GM12878 (cell line): ENCODE measurements around the gene PITPNC1. TPM values are rescaled to one million over a fixed set of nuclear protein-coding genes. Genes with fewer than 3 reads are reported as not detected.

Experiments used
- ATAC-seq: fragments of 200-7000 bp; cut with Tn5 transposase; 3 replicates; pipeline ENCODE4 v1.9.1; 2020; ENCODE audit warnings: mild to moderate bottlenecking, moderate library complexity
- BruUV-seq: library from RNA; stranded (reverse); fragments of 400-500 nt; replicated peaks from 2 replicates; lab custom pipeline; 2021; lab: Mats Ljungman, UMichigan
- CTCF ChIA-PET: fragments of 300-600 bp; sonication (Branson Sonifier 250); formaldehyde crosslinking; extraction: SDS; loops from one replicate; lab custom pipeline; 2021; ENCODE audit warnings: inconsistent platforms; lab: Yijun Ruan, JAX
- POLR2A ChIA-PET: fragments of 350-600 bp; formaldehyde crosslinking; extraction: SDS; loops from one replicate; lab custom pipeline; 2021; ENCODE audit warnings: inconsistent platforms; lab: Charles Lee
- RAD21 ChIA-PET: fragments of 300-600 bp; sonication (Branson Sonifier 250); formaldehyde crosslinking; loops from one replicate; lab custom pipeline; 2023; ENCODE audit warnings: antibody characterized with exemption; ENCODE audit not compliant: unreplicated experiment; lab: Charles Lee
- SMC1A ChIA-PET: fragments of 300-600 bp; sonication (Branson Sonifier 250); formaldehyde crosslinking; loops from one replicate; lab custom pipeline; 2023; ENCODE audit not compliant: unreplicated experiment, uncharacterized antibody; lab: Charles Lee
- DNase-seq: peaks from one replicate; pipeline ENCODE4 v3.0.0-alpha.2; 2011; ENCODE audit warnings: low read depth, low spot score
- FAIRE-seq: peaks from 3 replicates; lab custom pipeline; 2011; peaks lifted over from hg19 to GRCh38; lab: Jason Lieb, UNC
- H2AFZ ChIP-seq: 2 replicates; pipeline ENCODE4 v1.6.0; 2011; ENCODE audit warnings: low read depth, low read length, control low read depth; ENCODE audit not compliant: control insufficient read depth
- H3K27ac ChIP-seq: 2 replicates; pipeline ENCODE4 v1.5.1; 2011; ENCODE audit warnings: control low read depth; ENCODE audit not compliant: control insufficient read depth, insufficient read depth
- H3K27me3 ChIP-seq, 2 experiments: replicated peaks in 1 of 2; 2 replicates each; pipeline versions ENCODE4 v1.6.0 to v1.6.1; 2011; ENCODE audit warnings: low read length in 1 of 2; ENCODE audit not compliant: control insufficient read depth in 2 of 2, insufficient read depth in 2 of 2
- H3K36me3 ChIP-seq, 2 experiments: 2 replicates each; pipeline ENCODE4 v1.5.1; 2011; ENCODE audit warnings: low read length in 1 of 2; ENCODE audit not compliant: control insufficient read depth in 2 of 2, insufficient read depth in 2 of 2
- H3K4me1 ChIP-seq: 2 replicates; pipeline ENCODE4 v1.6.1; 2011; ENCODE audit warnings: mild to moderate bottlenecking, low read length, moderate library complexity, mixed read lengths; ENCODE audit not compliant: control insufficient read depth, insufficient read depth
- H3K4me2 ChIP-seq: 2 replicates; pipeline ENCODE4 v1.6.0; 2011; ENCODE audit warnings: control low read depth; ENCODE audit not compliant: control insufficient read depth, insufficient read depth
- H3K4me3 ChIP-seq: fragments of 200-600 bp; sonication (generic); 2 replicates; pipeline ENCODE4 v1.5.1; 2016
- H3K79me2 ChIP-seq: 2 replicates; pipeline ENCODE4 v1.6.0; 2011; ENCODE audit warnings: low read length; ENCODE audit not compliant: control insufficient read depth, insufficient read depth
- H3K9ac ChIP-seq: 2 replicates; pipeline ENCODE4 v1.8.0; 2011; ENCODE audit warnings: low read length, control low read depth, mixed read lengths; ENCODE audit not compliant: control insufficient read depth, insufficient read depth
- H3K9me3 ChIP-seq: replicated peaks from 3 replicates; pipeline ENCODE4 v1.5.1; 2011; ENCODE audit warnings: mild to moderate bottlenecking, low read length; ENCODE audit not compliant: control insufficient read depth, insufficient read depth
- H4K20me1 ChIP-seq: 2 replicates; pipeline ENCODE4 v1.6.0; 2011; ENCODE audit not compliant: control insufficient read depth, insufficient read depth
- KAT2A ChIP-seq: conservative IDR thresholded peaks from 2 replicates; pipeline ENCODE4 v1.6.1; 2011; ENCODE audit warnings: low read depth, low read length; ENCODE audit not compliant: control insufficient read depth
- MEF2A ChIP-seq: IDR thresholded peaks from 2 replicates; pipeline ENCODE4 v1.6.1; 2011; ENCODE audit warnings: low read depth, mild to moderate bottlenecking, low read length, moderate library complexity; ENCODE audit not compliant: insufficient read depth
- MYB ChIP-seq: fragments of 150-350 bp; IDR thresholded peaks from 2 replicates; pipeline ENCODE4 v1.6.1; 2014; ENCODE audit warnings: mild to moderate bottlenecking, low read depth, low read length, borderline replicate concordance
- MYC ChIP-seq: IDR thresholded peaks from 2 replicates; pipeline ENCODE4 v1.6.1; 2011; ENCODE audit warnings: mild to moderate bottlenecking, low read length, moderate library complexity, inconsistent platforms; ENCODE audit not compliant: insufficient read depth, insufficient replicate concordance, insufficient read length, severe bottlenecking
- NFYB ChIP-seq: IDR thresholded peaks from 2 replicates; pipeline ENCODE4 v1.6.1; 2011; ENCODE audit warnings: low read depth, mild to moderate bottlenecking, low read length, improper control_type of control experiment, moderate library complexity; ENCODE audit not compliant: insufficient read depth
- NR2C2 ChIP-seq: IDR thresholded peaks from 2 replicates; pipeline ENCODE4 v1.6.1; 2011; ENCODE audit warnings: borderline replicate concordance, low read depth; ENCODE audit not compliant: control insufficient read depth, insufficient read length
- POU2F2 ChIP-seq: IDR thresholded peaks from 3 replicates; pipeline ENCODE4 v1.6.1; 2011; ENCODE audit warnings: low read depth, mild to moderate bottlenecking, low read length, borderline replicate concordance
- RAD51 ChIP-seq: fragments of 450-650 bp; IDR thresholded peaks from 2 replicates; pipeline ENCODE4 v1.6.1; 2016; ENCODE audit warnings: moderate library complexity, mild to moderate bottlenecking, inconsistent platforms
- SMAD1 ChIP-seq: fragments of 450-650 bp; IDR thresholded peaks from 2 replicates; pipeline ENCODE4 v1.6.1; 2018; ENCODE audit warnings: mild to moderate bottlenecking, low read depth; ENCODE audit not compliant: partially characterized antibody
- TARDBP ChIP-seq: IDR thresholded peaks from 2 replicates; pipeline ENCODE4 v1.6.1; 2016; ENCODE audit warnings: borderline replicate concordance
- TCF12 ChIP-seq: IDR thresholded peaks from 2 replicates; pipeline ENCODE4 v1.6.1; 2011; ENCODE audit warnings: low read depth, mild to moderate bottlenecking, low read length
- ZNF24 ChIP-seq: fragments of 450-650 bp; IDR thresholded peaks from 2 replicates; pipeline ENCODE4 v1.6.1; 2017; ENCODE audit warnings: antibody characterized with exemption, mild to moderate bottlenecking
- ZNF384 ChIP-seq: IDR thresholded peaks from 2 replicates; pipeline ENCODE4 v1.6.1; 2012; ENCODE audit warnings: low read depth, mild to moderate bottlenecking, low read length, improper control_type of control experiment, borderline replicate concordance
- WGBS: methylation state at CpG from one replicate; pipeline ENCODE4 v1.1.6; 2016; ENCODE audit warnings: low lambda C conversion rate; ENCODE audit not compliant: insufficient replicate concordance, insufficient coverage; ENCODE audit errors: missing lambda C conversion rate; 5-methylcytosine and 5-hydroxymethylcytosine counted together
- in situ Hi-C: fragments of 300-500 bp; cut with MboI; formaldehyde crosslinking; loops from 9 replicates; pipeline ENCODE4 v1.14.3; 2018; ENCODE audit warnings: mixed read lengths
- intact Hi-C: fragments of 100-400 bp; cut with micrococcal nuclease; formaldehyde crosslinking; loops from one replicate; pipeline ENCODE4 v1.14.2; 2022; ENCODE audit not compliant: unreplicated experiment
- polyA plus RNA-seq, 11 experiments: library from polyadenylated mRNA; depleted of rRNA in 4 of 11; unstranded in 6 of 11; stranded (reverse) in 5 of 11; fragments of >200 nt; fragmentation: Nextera tagmentation in 4 of 11; fragmentation: Illumina TruSeq in 1 of 11; extraction: Ambion mirVana in 4 of 11; extraction: Trizol in 1 of 11; gene quantifications; 1 replicate in 1 of 11; 2 replicates in 10 of 11; pipeline versions ENCODE4 v1.2.1 to v1.2.3, GENCODE V29; 2011 to 2016; ENCODE audit warnings: inconsistent platforms in 2 of 11, missing spikeins in 2 of 11, low read depth in 1 of 11
- total RNA-seq, 4 experiments: library from RNA; depleted of rRNA in 3 of 4; stranded (reverse); fragments of >200 nt in 3 of 4; fragmentation: Illumina TruSeq in 1 of 4; extraction: Trizol in 1 of 4; gene quantifications; 2 replicates each; pipeline versions ENCODE4 v1.2.1 to v1.2.3, GENCODE V29; 2013 to 2021
- TF ChIP-seq, protein P1 (sequence below): fragments of 450-650 bp; IDR thresholded peaks from 2 replicates; pipeline ENCODE4 v1.6.1; 2018; ENCODE audit warnings: borderline replicate concordance, mild to moderate bottlenecking; ENCODE audit not compliant: partially characterized antibody
- TF ChIP-seq, protein P2 (sequence below): fragments of 450-650 bp; IDR thresholded peaks from 2 replicates; pipeline ENCODE4 v1.6.1; 2017; ENCODE audit warnings: low read depth, mild to moderate bottlenecking, moderate library complexity
- TF ChIP-seq, protein P3 (sequence below): IDR thresholded peaks from 2 replicates; pipeline ENCODE4 v1.6.1; 2012; ENCODE audit warnings: low read depth, low read length, improper control_type of control experiment
- TF ChIP-seq, protein P4 (sequence below): IDR thresholded peaks from 2 replicates; pipeline ENCODE4 v1.6.1; 2012; ENCODE audit warnings: low read depth, low read length, improper control_type of control experiment
- TF ChIP-seq, protein P5 (sequence below): fragments of 450-650 bp; IDR thresholded peaks from 2 replicates; pipeline ENCODE4 v1.6.1; 2014; ENCODE audit warnings: mild to moderate bottlenecking

PITPNC1 gene
- total and polyA plus RNA-seq, 10 of the 15 experiments (the other 5 are each of a cell fraction or from before 2014, with no cell fraction given): 12.2 to 62.4 (median 47.3) TPM

DNA sequence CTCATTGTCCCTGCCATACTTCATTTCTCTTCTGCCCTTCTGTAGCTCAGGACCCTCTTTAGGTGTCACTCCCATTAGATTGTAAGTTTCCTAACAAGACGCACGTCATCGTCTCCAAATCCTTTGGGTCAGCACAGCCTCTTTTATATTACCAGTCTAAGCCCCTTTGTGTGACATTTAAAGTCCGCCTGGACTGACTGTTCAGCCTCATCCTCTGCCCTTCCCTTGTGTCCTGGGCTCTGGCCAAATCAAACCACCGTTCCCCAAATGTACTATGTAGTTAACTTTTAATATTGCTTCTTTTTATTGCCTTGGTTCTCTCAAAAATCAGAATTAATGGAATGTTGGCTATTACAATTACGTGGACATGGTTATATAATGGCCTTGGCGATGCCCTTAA, 38.2 kb downstream of the PITPNC1 start:
- ChIA-PET CTCF (no interaction called here), POLR2A (no interaction called here), SMC1A (interaction anchor here (0.7 kb wide), 1 partner anchor 24 kb away, joined by 3 read pairs; no protein-coding TSS in a partner anchor), RAD21 (no interaction called here)
- Histone ChIP-seq H3K4me3 (no peak overlapping the region), H3K27ac (no peak overlapping the region), H4K20me1 (no peaks in the 10 kb centered on the region), H3K9me3 (no peaks in the 10 kb centered on the region; the same call in 2 of the 3 replicates), H3K9ac (no peak overlapping the region), H3K79me2 (peaks cover 27% of the 10 kb centered on the region), H2AFZ (no peak overlapping the region), H3K36me3 (no peaks in the 10 kb centered on the region; a peak in 1 of 4 replicates), H3K27me3 (no peaks in the 10 kb centered on the region), H3K4me1 (peaks cover 4% of the 10 kb centered on the region; the same call in 1 of the 2 replicates), H3K4me2 (no peak overlapping the region)
- in situ Hi-C loops: no loop called here
- intact Hi-C loops: no loop called here
- DNase-seq (no peak), ATAC-seq (no peak), FAIRE-seq (no peak)
- BruUV-seq: no TSS peak
- WGBS: 61% methylated on average over 7 of the region's 7 CpGs
- no peak for TF ChIP-seq NR2C2
- TF ChIP-seq, protein P1, sequence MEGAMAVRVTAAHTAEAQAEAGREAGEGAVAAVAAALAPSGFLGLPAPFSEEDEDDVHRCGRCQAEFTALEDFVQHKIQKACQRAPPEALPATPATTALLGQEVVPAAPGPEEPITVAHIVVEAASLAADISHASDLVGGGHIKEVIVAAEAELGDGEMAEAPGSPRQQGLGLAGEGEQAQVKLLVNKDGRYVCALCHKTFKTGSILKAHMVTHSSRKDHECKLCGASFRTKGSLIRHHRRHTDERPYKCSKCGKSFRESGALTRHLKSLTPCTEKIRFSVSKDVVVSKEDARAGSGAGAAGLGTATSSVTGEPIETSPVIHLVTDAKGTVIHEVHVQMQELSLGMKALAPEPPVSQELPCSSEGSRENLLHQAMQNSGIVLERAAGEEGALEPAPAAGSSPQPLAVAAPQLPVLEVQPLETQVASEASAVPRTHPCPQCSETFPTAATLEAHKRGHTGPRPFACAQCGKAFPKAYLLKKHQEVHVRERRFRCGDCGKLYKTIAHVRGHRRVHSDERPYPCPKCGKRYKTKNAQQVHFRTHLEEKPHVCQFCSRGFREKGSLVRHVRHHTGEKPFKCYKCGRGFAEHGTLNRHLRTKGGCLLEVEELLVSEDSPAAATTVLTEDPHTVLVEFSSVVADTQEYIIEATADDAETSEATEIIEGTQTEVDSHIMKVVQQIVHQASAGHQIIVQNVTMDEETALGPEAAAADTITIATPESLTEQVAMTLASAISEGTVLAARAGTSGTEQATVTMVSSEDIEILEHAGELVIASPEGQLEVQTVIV: no peak
- no peak for TF ChIP-seq NFYB
- TF ChIP-seq, protein P2, sequence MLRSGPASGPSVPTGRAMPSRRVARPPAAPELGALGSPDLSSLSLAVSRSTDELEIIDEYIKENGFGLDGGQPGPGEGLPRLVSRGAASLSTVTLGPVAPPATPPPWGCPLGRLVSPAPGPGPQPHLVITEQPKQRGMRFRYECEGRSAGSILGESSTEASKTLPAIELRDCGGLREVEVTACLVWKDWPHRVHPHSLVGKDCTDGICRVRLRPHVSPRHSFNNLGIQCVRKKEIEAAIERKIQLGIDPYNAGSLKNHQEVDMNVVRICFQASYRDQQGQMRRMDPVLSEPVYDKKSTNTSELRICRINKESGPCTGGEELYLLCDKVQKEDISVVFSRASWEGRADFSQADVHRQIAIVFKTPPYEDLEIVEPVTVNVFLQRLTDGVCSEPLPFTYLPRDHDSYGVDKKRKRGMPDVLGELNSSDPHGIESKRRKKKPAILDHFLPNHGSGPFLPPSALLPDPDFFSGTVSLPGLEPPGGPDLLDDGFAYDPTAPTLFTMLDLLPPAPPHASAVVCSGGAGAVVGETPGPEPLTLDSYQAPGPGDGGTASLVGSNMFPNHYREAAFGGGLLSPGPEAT: no peak
- TF ChIP-seq MYB: no peak
- no peak for TF ChIP-seq TARDBP
- TF ChIP-seq, protein P3, sequence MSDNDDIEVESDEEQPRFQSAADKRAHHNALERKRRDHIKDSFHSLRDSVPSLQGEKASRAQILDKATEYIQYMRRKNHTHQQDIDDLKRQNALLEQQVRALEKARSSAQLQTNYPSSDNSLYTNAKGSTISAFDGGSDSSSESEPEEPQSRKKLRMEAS: no peak
- no peak for TF ChIP-seq POU2F2
- TF ChIP-seq, protein P4, sequence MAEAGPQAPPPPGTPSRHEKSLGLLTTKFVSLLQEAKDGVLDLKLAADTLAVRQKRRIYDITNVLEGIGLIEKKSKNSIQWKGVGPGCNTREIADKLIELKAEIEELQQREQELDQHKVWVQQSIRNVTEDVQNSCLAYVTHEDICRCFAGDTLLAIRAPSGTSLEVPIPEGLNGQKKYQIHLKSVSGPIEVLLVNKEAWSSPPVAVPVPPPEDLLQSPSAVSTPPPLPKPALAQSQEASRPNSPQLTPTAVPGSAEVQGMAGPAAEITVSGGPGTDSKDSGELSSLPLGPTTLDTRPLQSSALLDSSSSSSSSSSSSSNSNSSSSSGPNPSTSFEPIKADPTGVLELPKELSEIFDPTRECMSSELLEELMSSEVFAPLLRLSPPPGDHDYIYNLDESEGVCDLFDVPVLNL: no peak
- TF ChIP-seq RAD51: no peak
- no peak for TF ChIP-seq MEF2A
- TF ChIP-seq MYC: no peak
- TF ChIP-seq, protein P5, sequence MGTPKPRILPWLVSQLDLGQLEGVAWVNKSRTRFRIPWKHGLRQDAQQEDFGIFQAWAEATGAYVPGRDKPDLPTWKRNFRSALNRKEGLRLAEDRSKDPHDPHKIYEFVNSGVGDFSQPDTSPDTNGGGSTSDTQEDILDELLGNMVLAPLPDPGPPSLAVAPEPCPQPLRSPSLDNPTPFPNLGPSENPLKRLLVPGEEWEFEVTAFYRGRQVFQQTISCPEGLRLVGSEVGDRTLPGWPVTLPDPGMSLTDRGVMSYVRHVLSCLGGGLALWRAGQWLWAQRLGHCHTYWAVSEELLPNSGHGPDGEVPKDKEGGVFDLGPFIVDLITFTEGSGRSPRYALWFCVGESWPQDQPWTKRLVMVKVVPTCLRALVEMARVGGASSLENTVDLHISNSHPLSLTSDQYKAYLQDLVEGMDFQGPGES: no peak
- no peak for TF ChIP-seq ZNF24
- TF ChIP-seq SMAD1: no peak
- TF ChIP-seq ZNF384: no peak
- no peak for TF ChIP-seq TCF12
- no peak for TF ChIP-seq KAT2A
